IMR-90 (cell line): Measurements from ENCODE around the gene CILP. TPM values are rescaled to one million over a fixed set of nuclear protein-coding genes. Genes with fewer than 3 reads are reported as not detected.

Experiments used
- ATAC-seq: fragments of 200-7000 bp; cut with Tn5 transposase; 2 replicates; pipeline ENCODE4 v1.9.1; 2020; ENCODE audit warnings: low read depth, mild to moderate bottlenecking, moderate library complexity
- BruUV-seq: library from RNA; stranded (reverse); fragments of 400-500 nt; replicated peaks from 2 replicates; lab custom pipeline; 2021; lab: Mats Ljungman, UMichigan
- CTCF ChIA-PET: fragments of 300-600 bp; formaldehyde crosslinking; extraction: SDS; loops from one replicate; lab custom pipeline; 2021; ENCODE audit warnings: antibody characterized with exemption; lab: Yijun Ruan, JAX
- POLR2A ChIA-PET: fragments of 300-600 bp; sonication (Branson Sonifier 250); formaldehyde crosslinking; loops from one replicate; lab custom pipeline; 2022; ENCODE audit warnings: antibody characterized with exemption; ENCODE audit not compliant: unreplicated experiment; lab: Charles Lee
- DNase-seq: peaks from one replicate; pipeline ENCODE4 v3.0.0; 2013
- H2AFZ ChIP-seq: replicated peaks from 2 replicates; pipeline ENCODE3; 2013; ENCODE audit warnings: low read length, mild to moderate bottlenecking; ENCODE audit not compliant: poor library complexity
- H2AK5ac ChIP-seq: 2 replicates; pipeline ENCODE4 v1.6.1; 2013; ENCODE audit warnings: low read depth, low read length, inconsistent platforms
- H2AK9ac ChIP-seq: replicated peaks from 2 replicates; pipeline ENCODE3; 2013; ENCODE audit warnings: mild to moderate bottlenecking, low read depth, low read length, moderate library complexity; ENCODE audit not compliant: poor library complexity
- H2BK120ac ChIP-seq: 2 replicates; pipeline ENCODE4 v1.6.1; 2013; ENCODE audit warnings: low read depth, low read length, inconsistent platforms
- H2BK15ac ChIP-seq: 3 replicates; pipeline ENCODE4 v1.6.1; 2013; ENCODE audit warnings: low read depth, low read length, inconsistent platforms
- H2BK20ac ChIP-seq: 2 replicates; pipeline ENCODE4 v1.6.1; 2013; ENCODE audit warnings: low read depth, mild to moderate bottlenecking, inconsistent platforms, low read length, moderate library complexity
- H2BK5ac ChIP-seq: 2 replicates; pipeline ENCODE4 v1.6.1; 2013; ENCODE audit warnings: mild to moderate bottlenecking, low read depth, low read length, inconsistent platforms; ENCODE audit not compliant: poor library complexity, severe bottlenecking
- H3K14ac ChIP-seq: replicated peaks from 2 replicates; pipeline ENCODE4 v1.6.1; 2013; ENCODE audit warnings: low read depth, low read length, inconsistent platforms
- H3K18ac ChIP-seq: 2 replicates; pipeline ENCODE4 v1.6.1; 2013; ENCODE audit warnings: low read depth, low read length, control low read depth
- H3K23ac ChIP-seq: 2 replicates; pipeline ENCODE4 v1.6.1; 2013; ENCODE audit warnings: low read depth, low read length, inconsistent platforms
- H3K27ac ChIP-seq: 2 replicates; pipeline ENCODE4 v1.5.1; 2013; ENCODE audit warnings: mild to moderate bottlenecking, control low read depth, low read length; ENCODE audit not compliant: insufficient read depth
- H3K27me3 ChIP-seq: 2 replicates; pipeline ENCODE4 v1.6.1; 2013; ENCODE audit warnings: low read length; ENCODE audit not compliant: control insufficient read depth, insufficient read depth
- H3K36me3 ChIP-seq: 2 replicates; pipeline ENCODE4 v1.6.1; 2013; ENCODE audit warnings: low read length, mixed read lengths; ENCODE audit not compliant: control insufficient read depth, insufficient read depth
- H3K4ac ChIP-seq: 2 replicates; pipeline ENCODE4 v1.6.1; 2013; ENCODE audit warnings: low read depth, low read length, inconsistent platforms
- H3K4me1 ChIP-seq: 2 replicates; pipeline ENCODE4 v1.6.1; 2013; ENCODE audit warnings: low read length, mixed read lengths; ENCODE audit not compliant: control insufficient read depth, insufficient read depth
- H3K4me2 ChIP-seq: 2 replicates; pipeline ENCODE4 v1.6.1; 2013; ENCODE audit warnings: low read depth, mild to moderate bottlenecking, control low read depth, low read length, moderate library complexity
- H3K4me3 ChIP-seq: 2 replicates; pipeline ENCODE4 v1.5.1; 2013; ENCODE audit warnings: low read depth, mild to moderate bottlenecking, control low read depth, low read length, moderate library complexity; ENCODE audit not compliant: insufficient read depth
- H3K56ac ChIP-seq: 2 replicates; pipeline ENCODE4 v1.6.1; 2013; ENCODE audit warnings: low read length, inconsistent platforms; ENCODE audit not compliant: insufficient read depth; ENCODE audit errors: extremely low read depth
- H3K79me1 ChIP-seq, 2 experiments: 2 replicates each; pipeline ENCODE4 v1.6.1; 2013; ENCODE audit warnings: low read length in 2 of 2, inconsistent platforms in 1 of 2, low read depth in 1 of 2
- H3K9ac ChIP-seq: 2 replicates; pipeline ENCODE4 v1.6.1; 2013; ENCODE audit warnings: low read depth, low read length, control low read depth
- H3K9me1 ChIP-seq: 2 replicates; pipeline ENCODE4 v1.6.1; 2013; ENCODE audit warnings: low read length, inconsistent platforms; ENCODE audit not compliant: insufficient read depth
- H3K9me3 ChIP-seq: 2 replicates; pipeline ENCODE4 v1.6.1; 2013; ENCODE audit warnings: low read length; ENCODE audit not compliant: control insufficient read depth, insufficient read depth
- H4K20me1 ChIP-seq: 2 replicates; pipeline ENCODE4 v1.6.1; 2013; ENCODE audit warnings: low read length, inconsistent platforms; ENCODE audit not compliant: insufficient read depth
- H4K5ac ChIP-seq: 2 replicates; pipeline ENCODE4 v1.6.1; 2013; ENCODE audit warnings: mild to moderate bottlenecking, low read depth, low read length, control low read depth
- H4K8ac ChIP-seq, 2 experiments: 2 replicates each; pipeline ENCODE4 v1.6.1; 2013; ENCODE audit warnings: low read depth in 2 of 2, low read length in 2 of 2, control low read depth in 1 of 2, inconsistent platforms in 1 of 2
- H4K91ac ChIP-seq: 2 replicates; pipeline ENCODE4 v1.6.1; 2013; ENCODE audit warnings: low read depth, low read length, inconsistent platforms; ENCODE audit not compliant: insufficient read depth
- BHLHE40 ChIP-seq: fragments of 150-350 bp; IDR thresholded peaks from 2 replicates; pipeline ENCODE4 v1.6.1; 2016; ENCODE audit warnings: mild to moderate bottlenecking, low read depth, low read length
- SMC3 ChIP-seq: fragments of 150-350 bp; IDR thresholded peaks from 2 replicates; pipeline ENCODE4 v1.6.1; 2016; ENCODE audit warnings: low read depth, mild to moderate bottlenecking, antibody characterized with exemption, low read length, moderate library complexity
- USF2 ChIP-seq: fragments of 150-350 bp; IDR thresholded peaks from 2 replicates; pipeline ENCODE4 v1.6.1; 2017; ENCODE audit warnings: mild to moderate bottlenecking, antibody characterized with exemption, low read length, low read depth
- whole genome bisulfite sequencing, 2 experiments: methylation state at CpG; one replicate each; pipeline versions ENCODE4 v1.1.5 to v1.1.7; 2013; ENCODE audit warnings: missing lambda C conversion rate in 2 of 2; ENCODE audit not compliant: insufficient read length in 1 of 2; ENCODE audit errors: extremely low coverage in 2 of 2; 5-methylcytosine and 5-hydroxymethylcytosine counted together
- dilution Hi-C: fragments of 300-500 bp; cut with HindIII; formaldehyde crosslinking; loops from one replicate; pipeline ENCODE4 v1.14.3; 2018; ENCODE audit warnings: low sequenced_read_pairs; ENCODE audit not compliant: unreplicated experiment
- in situ Hi-C: fragments of 300-500 bp; cut with MboI; formaldehyde crosslinking; loops from 3 replicates; pipeline ENCODE4 v1.14.3; 2019; ENCODE audit warnings: low sequenced_read_pairs, inconsistent platforms, mixed read lengths
- intact Hi-C: fragments of 100-400 bp; cut with micrococcal nuclease; formaldehyde crosslinking; loops from 2 replicates; pipeline ENCODE4 v1.10.0; 2022
- polyA plus RNA-seq, 3 experiments: library from polyadenylated mRNA; depleted of rRNA; stranded (reverse); fragments of >200 nt; gene quantifications; 2 replicates each; pipeline ENCODE4 v1.2.3, GENCODE V29; 2012; ENCODE audit warnings: low replicate concordance in 1 of 3
- total RNA-seq: library from RNA; depleted of rRNA; stranded (reverse); fragments of >200 nt; gene quantifications from 2 replicates; pipeline ENCODE4 v1.2.3, GENCODE V29; 2012

CILP gene
- total and polyA plus RNA-seq, 2 of the 4 experiments (the other 2 are of a cell fraction), result under 0.01 to 0.02 TPM

DNA sequence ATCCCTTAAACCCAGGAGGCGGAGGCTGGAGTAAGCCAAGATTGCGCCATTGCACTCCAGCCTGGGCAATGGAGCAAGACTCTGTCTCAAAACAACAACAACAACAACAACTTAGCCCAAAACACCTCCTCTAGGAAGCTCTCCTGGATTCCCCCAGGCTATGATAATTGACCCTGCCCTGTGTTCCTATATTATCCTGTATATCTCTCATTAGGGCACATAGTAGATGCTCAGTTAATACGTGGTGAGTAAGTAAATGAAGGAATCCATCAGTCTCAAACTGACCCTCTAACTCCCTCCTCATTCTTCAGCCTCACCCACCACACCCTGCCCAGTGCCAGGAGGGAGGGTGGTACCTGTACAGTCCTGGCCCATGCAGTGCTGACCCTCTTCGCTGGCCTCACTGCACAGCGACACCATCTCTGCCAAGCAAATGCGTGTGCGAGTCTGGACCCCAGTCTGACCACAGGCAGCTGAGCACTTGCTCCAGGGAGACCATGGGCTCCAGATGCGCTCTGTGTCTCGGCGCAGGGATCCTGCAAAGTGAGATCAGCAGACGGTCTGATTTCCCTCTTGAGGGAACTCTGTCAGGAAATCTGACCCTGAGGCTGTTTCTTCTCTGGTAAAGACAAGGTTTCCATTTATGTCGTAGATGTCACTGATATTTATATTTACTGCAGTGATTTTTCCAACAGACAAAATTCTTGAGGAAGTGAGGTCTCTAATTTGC is 6.2 kb downstream of the CILP start:
- H3K4me2 ChIP-seq, result no peak overlapping the region
- no peak overlapping the region for H2BK120ac ChIP-seq
- no peak overlapping the region for H2AK9ac ChIP-seq
- no peak overlapping the region for H2AK5ac ChIP-seq
- 91% methylated on average over 5 of the region's 12 CpGs; no CpG with 5 or more reads in 1 of the 2 experiments for WGBS, 2 experiments
- TF ChIP-seq USF2 (no peak), SMC3 (no peak), BHLHE40 (no peak)
- in situ Hi-C loops (no loop called here), dilution Hi-C loops (no loop called here), intact Hi-C loops (no loop called here)
- H3K9ac ChIP-seq, result no peak overlapping the region
- no peak overlapping the region for H4K5ac ChIP-seq
- H3K27ac ChIP-seq, result no peak overlapping the region
- H4K91ac ChIP-seq, result no peak overlapping the region
- H4K20me1 ChIP-seq, result no peaks in the 10 kb centered on the region
- no peaks in the 10 kb centered on the region for H3K9me3 ChIP-seq
- no peak overlapping the region for H4K8ac ChIP-seq
- H2BK15ac ChIP-seq, result no peak overlapping the region
- peaks cover 46% of the 10 kb centered on the region for H3K27me3 ChIP-seq
- H3K4ac ChIP-seq, result no peak overlapping the region
- no peaks in the 10 kb centered on the region for H3K79me1 ChIP-seq
- BruUV-seq, result no TSS peak
- DNase-seq (no peak), ATAC-seq (no peak)
- H3K4me3 ChIP-seq, result no peak overlapping the region
- H3K14ac ChIP-seq, result no peak overlapping the region
- no peaks in the 10 kb centered on the region for H3K4me1 ChIP-seq
- H2AFZ ChIP-seq, result no peak overlapping the region
- no peak overlapping the region for H2BK5ac ChIP-seq
- ChIA-PET POLR2A (no interaction called here), CTCF (no interaction called here)
- H3K36me3 ChIP-seq, result no peaks in the 10 kb centered on the region
- H2BK20ac ChIP-seq, result no peak overlapping the region
- H3K18ac ChIP-seq, result no peak overlapping the region
- no peak overlapping the region for H3K23ac ChIP-seq
- H3K9me1 ChIP-seq, result peaks cover 3% of the 10 kb centered on the region; the same call in 1 of the 2 replicates
- no peak overlapping the region for H3K56ac ChIP-seq
